Keratinocyte (primary cell): ENCODE data around the gene HOXD8. TPM values are rescaled to one million over a fixed set of nuclear protein-coding genes. Genes with fewer than 3 reads are reported as not detected.

Experiments
- DNase-seq: peaks from one replicate; pipeline ENCODE4 v3.0.0-alpha.2; 2011; ENCODE audit warnings: low read depth, missing footprints, low spot score
- FAIRE-seq: peaks from 2 replicates; lab custom pipeline; 2011; peaks lifted over from hg19 to GRCh38; lab: Jason Lieb, UNC
- H2AFZ ChIP-seq: 2 replicates; pipeline ENCODE4 v1.6.0; 2012; ENCODE audit warnings: low read length, control low read depth, inconsistent platforms; ENCODE audit not compliant: control insufficient read depth
- H3K27ac ChIP-seq: 2 replicates; pipeline ENCODE4 v1.5.1; 2011; ENCODE audit warnings: low read length; ENCODE audit not compliant: control insufficient read depth, insufficient read depth
- H3K27me3 ChIP-seq: 3 replicates; pipeline ENCODE4 v1.6.0; 2011; ENCODE audit warnings: low read length; ENCODE audit not compliant: control insufficient read depth, insufficient read depth; ENCODE audit errors: extremely low read depth
- H3K36me3 ChIP-seq, 2 experiments: 2 replicates in 1 of 2; 3 replicates in 1 of 2; pipeline ENCODE4 v1.5.1; 2011; ENCODE audit warnings: low read length in 2 of 2, mild to moderate bottlenecking in 1 of 2; ENCODE audit not compliant: control insufficient read depth in 2 of 2, insufficient read depth in 2 of 2; ENCODE audit errors: extremely low read depth in 1 of 2
- H3K4me1 ChIP-seq: 3 replicates; pipeline ENCODE4 v1.5.1; 2011; ENCODE audit warnings: low read length; ENCODE audit not compliant: control insufficient read depth, insufficient read depth; ENCODE audit errors: extremely low read depth
- H3K4me2 ChIP-seq: 3 replicates; pipeline ENCODE4 v1.6.0; 2011; ENCODE audit warnings: low read depth, low read length; ENCODE audit not compliant: control insufficient read depth, insufficient read depth; ENCODE audit errors: extremely low read depth
- H3K4me3 ChIP-seq, 3 experiments: fragments of 200-600 bp in 1 of 3; sonication (generic) in 1 of 3; 2 replicates in 2 of 3; 3 replicates in 1 of 3; pipeline ENCODE4 v1.5.1; 2011 to 2016; ENCODE audit warnings: low read length in 3 of 3, mild to moderate bottlenecking in 3 of 3, control low read depth in 2 of 3, inconsistent platforms in 1 of 3, low read depth in 1 of 3, mixed read lengths in 1 of 3, mixed run types in 1 of 3, moderate library complexity in 1 of 3; ENCODE audit not compliant: control insufficient read depth in 2 of 3, insufficient read depth in 2 of 3; ENCODE audit errors: extremely low read depth in 1 of 3
- H3K79me2 ChIP-seq: 2 replicates; pipeline ENCODE4 v1.6.0; 2012; ENCODE audit warnings: low read length; ENCODE audit not compliant: control insufficient read depth, insufficient read depth
- H3K9ac ChIP-seq: 3 replicates; pipeline ENCODE4 v1.6.0; 2011; ENCODE audit warnings: low read length; ENCODE audit not compliant: control insufficient read depth, insufficient read depth; ENCODE audit errors: extremely low read depth
- H3K9me1 ChIP-seq: 3 replicates; pipeline ENCODE4 v1.6.0; 2011; ENCODE audit warnings: low read length; ENCODE audit not compliant: control insufficient read depth, insufficient read depth; ENCODE audit errors: extremely low read depth
- H3K9me3 ChIP-seq: 2 replicates; pipeline ENCODE4 v1.5.1; 2012; ENCODE audit warnings: low read depth, low read length; ENCODE audit not compliant: control insufficient read depth
- H4K20me1 ChIP-seq: 3 replicates; pipeline ENCODE4 v1.6.0; 2011; ENCODE audit warnings: low read length; ENCODE audit not compliant: control insufficient read depth, insufficient read depth; ENCODE audit errors: extremely low read depth
- CTCF ChIP-seq, 3 experiments: IDR thresholded peaks in 1 of 3; conservative IDR thresholded peaks in 1 of 3; optimal IDR thresholded peaks in 1 of 3; 2 replicates in 2 of 3; 3 replicates in 1 of 3; pipeline versions ENCODE3 to v1.5.1; 2011; ENCODE audit warnings: low read length in 3 of 3, mild to moderate bottlenecking in 3 of 3, moderate library complexity in 2 of 3, control low read depth in 1 of 3, inconsistent platforms in 1 of 3; ENCODE audit not compliant: insufficient read depth in 2 of 3; ENCODE audit errors: extremely low read depth in 1 of 3
- EZH2 ChIP-seq: IDR thresholded peaks from one replicate; pipeline ENCODE4 v1.6.1; 2012; ENCODE audit warnings: inconsistent platforms, mild to moderate bottlenecking, low read length, moderate library complexity
- dilution Hi-C: fragments of 300-500 bp; cut with MboI; formaldehyde crosslinking; loops from one replicate; pipeline ENCODE4 v1.7.0; 2020; ENCODE audit warnings: low sequenced_read_pairs; ENCODE audit not compliant: extremely low pct_ligation_motif_present
- polyA plus RNA-seq, 5 experiments: library from polyadenylated mRNA; depleted of rRNA in 3 of 5; stranded (reverse) in 3 of 5; stranded (forward) in 1 of 5; unstranded in 1 of 5; fragments of >200 nt; gene quantifications; 1 replicate in 1 of 5; 2 replicates in 3 of 5; 3 replicates in 1 of 5; pipeline versions ENCODE4 v1.2.1 to v1.2.3, GENCODE V29; 2011 to 2012; ENCODE audit warnings: missing spikeins in 2 of 5, low read depth in 1 of 5, low replicate concordance in 1 of 5

Gene HOXD8
- polyA plus RNA-seq, 1 donor (not counting 4 experiments of a cell fraction or from before 2014, with no cell fraction given) = not detected

- no peaks in the 10 kb centered on the region for H3K9me3 ChIP-seq
- no peaks in the 10 kb centered on the region for H3K36me3 ChIP-seq
- H3K9ac ChIP-seq = no peak overlapping the region
- peaks cover 69% of the 10 kb centered on the region for H3K27me3 ChIP-seq
- peaks cover 2% of the 10 kb centered on the region for H4K20me1 ChIP-seq
- H3K4me1 ChIP-seq = peaks cover 4% of the 10 kb centered on the region
- no peaks in the 10 kb centered on the region for H3K79me2 ChIP-seq
- DNase-seq (peak; percentile 5), FAIRE-seq (no peak)
- H3K4me2 ChIP-seq = peak overlapping the region; percentile 54
- dilution Hi-C loops = no loop called here
- TF ChIP-seq CTCF (optimal IDR thresholded peaks at IDR 0.05 in 1 of 3, IDR thresholded peaks at IDR 0.05 in 1 of 3, conservative IDR thresholded peaks at IDR 0.05 in 1 of 3; ENCODE audit: extremely low read depth in 1 of 3, insufficient read depth in 2 of 3, low read length in 3 of 3) = no peak
- no peak for TF ChIP-seq EZH2
- H3K27ac ChIP-seq = no peak overlapping the region
- peak overlapping the region; percentile 22 to 54 (median 28) for H3K4me3 ChIP-seq
- no peaks in the 10 kb centered on the region for H3K9me1 ChIP-seq
- H2AFZ ChIP-seq = no peak overlapping the region
Measured at GRCh38 chr2:176178038-176178756, 48.7 kb downstream of the HOXD8 start.

- TF ChIP-seq CTCF (optimal IDR thresholded peaks at IDR 0.05 in 1 of 3, IDR thresholded peaks at IDR 0.05 in 1 of 3, conservative IDR thresholded peaks at IDR 0.05 in 1 of 3; ENCODE audit: extremely low read depth in 1 of 3, insufficient read depth in 2 of 3, low read length in 3 of 3) (no peak), EZH2 (no peak)
- no peak overlapping the region for H3K9ac ChIP-seq
- peak overlapping the region; percentile 54 for H3K4me2 ChIP-seq
Measured at GRCh38 chr2:176178757-176179295, 49.3 kb downstream of the HOXD8 start.

More at GRCh38 chr2:176178757-176179295, 49.3 kb downstream of the HOXD8 start:
- Histone ChIP-seq H2AFZ (no peak overlapping the region), H4K20me1 (peaks cover 2% of the 10 kb centered on the region), H3K27ac (no peak overlapping the region), H3K9me1 (no peaks in the 10 kb centered on the region), H3K36me3 (no peaks in the 10 kb centered on the region), H3K4me1 (peaks cover 4% of the 10 kb centered on the region), H3K9me3 (no peaks in the 10 kb centered on the region), H3K4me3 (peak overlapping the region in 2 of 3 experiments; percentile 28 to 54), H3K79me2 (no peaks in the 10 kb centered on the region), H3K27me3 (peaks cover 63% of the 10 kb centered on the region)
- no peak for DNase-seq
- dilution Hi-C loops = no loop called here
- no peak for FAIRE-seq
